ENCODE results near the gene PCDHGC5.

Gene PCDHGC5
- long read RNA-seq: 0 reads

DNA sequence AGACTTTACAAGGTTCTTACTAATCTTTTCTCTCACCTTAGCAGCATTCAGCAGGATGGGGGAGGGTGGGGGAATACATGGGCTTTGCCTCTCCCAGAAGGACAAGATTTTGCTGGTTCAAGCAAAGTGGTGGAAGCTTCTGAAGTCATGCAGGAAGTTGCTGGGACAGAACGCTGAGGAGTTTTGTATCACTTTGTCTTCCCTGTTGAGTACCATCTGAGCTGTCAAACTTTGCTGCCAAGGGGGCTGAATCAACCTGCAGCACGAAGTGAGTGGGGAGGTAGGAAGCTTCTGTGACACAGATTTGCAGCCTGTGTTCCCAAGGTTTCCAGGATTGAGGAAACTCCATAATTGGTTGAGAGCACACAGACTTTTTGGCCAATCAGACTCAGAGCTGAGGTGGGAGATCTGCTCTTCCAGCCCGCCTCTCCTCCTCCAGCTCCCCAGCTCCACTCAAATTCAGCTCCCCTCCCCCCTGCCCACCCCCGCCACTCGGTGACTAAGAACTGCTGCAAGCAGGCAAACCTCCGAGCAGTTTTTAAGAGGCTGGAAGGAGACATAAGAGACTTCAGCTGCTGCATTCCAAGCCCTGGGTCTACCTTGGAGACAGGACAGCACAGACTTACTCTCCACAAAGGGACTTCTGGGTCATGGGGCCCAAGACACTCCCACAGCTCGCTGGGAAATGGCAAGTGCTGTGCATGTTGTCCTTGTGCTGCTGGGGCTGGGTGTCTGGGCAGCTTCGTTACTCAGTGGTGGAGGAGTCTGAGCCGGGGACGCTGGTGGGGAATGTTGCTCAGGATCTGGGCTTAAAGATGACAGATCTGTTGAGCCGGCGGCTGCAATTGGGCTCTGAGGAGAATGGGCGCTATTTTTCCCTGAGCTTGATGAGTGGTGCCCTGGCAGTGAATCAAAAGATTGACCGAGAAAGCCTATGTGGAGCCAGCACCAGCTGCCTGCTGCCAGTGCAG lies at the start of gene PCDHGC5:
TSS of gene PCDHGC5 (plus strand) at position 491 of the 971 bp plus-strand sequence. CDS start at position 651, 160 bp downstream.
- no peak within 1 kb of the TSS for H3K4me3 ChIP-seq (replicated peaks; ENCODE audit: insufficient read depth, low read length)
- H3K27ac ChIP-seq (replicated peaks): no peak within 1 kb of the TSS
- no peak for DNase-seq (ENCODE audit: low read depth in 1 of 2, low spot score in 1 of 2)
- TF ChIP-seq POLR2AphosphoS5 (IDR thresholded peaks at IDR 0.05; ENCODE audit: low read depth): no peak
- TF ChIP-seq SPI1 (IDR thresholded peaks at IDR 0.05; ENCODE audit: borderline replicate concordance, low read depth): no peak
- TF ChIP-seq, protein P1, sequence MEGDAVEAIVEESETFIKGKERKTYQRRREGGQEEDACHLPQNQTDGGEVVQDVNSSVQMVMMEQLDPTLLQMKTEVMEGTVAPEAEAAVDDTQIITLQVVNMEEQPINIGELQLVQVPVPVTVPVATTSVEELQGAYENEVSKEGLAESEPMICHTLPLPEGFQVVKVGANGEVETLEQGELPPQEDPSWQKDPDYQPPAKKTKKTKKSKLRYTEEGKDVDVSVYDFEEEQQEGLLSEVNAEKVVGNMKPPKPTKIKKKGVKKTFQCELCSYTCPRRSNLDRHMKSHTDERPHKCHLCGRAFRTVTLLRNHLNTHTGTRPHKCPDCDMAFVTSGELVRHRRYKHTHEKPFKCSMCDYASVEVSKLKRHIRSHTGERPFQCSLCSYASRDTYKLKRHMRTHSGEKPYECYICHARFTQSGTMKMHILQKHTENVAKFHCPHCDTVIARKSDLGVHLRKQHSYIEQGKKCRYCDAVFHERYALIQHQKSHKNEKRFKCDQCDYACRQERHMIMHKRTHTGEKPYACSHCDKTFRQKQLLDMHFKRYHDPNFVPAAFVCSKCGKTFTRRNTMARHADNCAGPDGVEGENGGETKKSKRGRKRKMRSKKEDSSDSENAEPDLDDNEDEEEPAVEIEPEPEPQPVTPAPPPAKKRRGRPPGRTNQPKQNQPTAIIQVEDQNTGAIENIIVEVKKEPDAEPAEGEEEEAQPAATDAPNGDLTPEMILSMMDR (IDR thresholded peaks at IDR 0.05; ENCODE audit: insufficient read depth, low read length): no peak
- TF ChIP-seq GABPA (IDR thresholded peaks at IDR 0.05; ENCODE audit: low read depth): no peak
- TF ChIP-seq, protein P2, sequence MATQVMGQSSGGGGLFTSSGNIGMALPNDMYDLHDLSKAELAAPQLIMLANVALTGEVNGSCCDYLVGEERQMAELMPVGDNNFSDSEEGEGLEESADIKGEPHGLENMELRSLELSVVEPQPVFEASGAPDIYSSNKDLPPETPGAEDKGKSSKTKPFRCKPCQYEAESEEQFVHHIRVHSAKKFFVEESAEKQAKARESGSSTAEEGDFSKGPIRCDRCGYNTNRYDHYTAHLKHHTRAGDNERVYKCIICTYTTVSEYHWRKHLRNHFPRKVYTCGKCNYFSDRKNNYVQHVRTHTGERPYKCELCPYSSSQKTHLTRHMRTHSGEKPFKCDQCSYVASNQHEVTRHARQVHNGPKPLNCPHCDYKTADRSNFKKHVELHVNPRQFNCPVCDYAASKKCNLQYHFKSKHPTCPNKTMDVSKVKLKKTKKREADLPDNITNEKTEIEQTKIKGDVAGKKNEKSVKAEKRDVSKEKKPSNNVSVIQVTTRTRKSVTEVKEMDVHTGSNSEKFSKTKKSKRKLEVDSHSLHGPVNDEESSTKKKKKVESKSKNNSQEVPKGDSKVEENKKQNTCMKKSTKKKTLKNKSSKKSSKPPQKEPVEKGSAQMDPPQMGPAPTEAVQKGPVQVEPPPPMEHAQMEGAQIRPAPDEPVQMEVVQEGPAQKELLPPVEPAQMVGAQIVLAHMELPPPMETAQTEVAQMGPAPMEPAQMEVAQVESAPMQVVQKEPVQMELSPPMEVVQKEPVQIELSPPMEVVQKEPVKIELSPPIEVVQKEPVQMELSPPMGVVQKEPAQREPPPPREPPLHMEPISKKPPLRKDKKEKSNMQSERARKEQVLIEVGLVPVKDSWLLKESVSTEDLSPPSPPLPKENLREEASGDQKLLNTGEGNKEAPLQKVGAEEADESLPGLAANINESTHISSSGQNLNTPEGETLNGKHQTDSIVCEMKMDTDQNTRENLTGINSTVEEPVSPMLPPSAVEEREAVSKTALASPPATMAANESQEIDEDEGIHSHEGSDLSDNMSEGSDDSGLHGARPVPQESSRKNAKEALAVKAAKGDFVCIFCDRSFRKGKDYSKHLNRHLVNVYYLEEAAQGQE (IDR thresholded peaks at IDR 0.05; ENCODE audit: insufficient replicate concordance, low read depth): no peak
- H3K27me3 ChIP-seq (ENCODE audit: insufficient read depth, poor library complexity, severe bottlenecking): peaks cover 59% of the 10 kb centered on the region

DNA sequence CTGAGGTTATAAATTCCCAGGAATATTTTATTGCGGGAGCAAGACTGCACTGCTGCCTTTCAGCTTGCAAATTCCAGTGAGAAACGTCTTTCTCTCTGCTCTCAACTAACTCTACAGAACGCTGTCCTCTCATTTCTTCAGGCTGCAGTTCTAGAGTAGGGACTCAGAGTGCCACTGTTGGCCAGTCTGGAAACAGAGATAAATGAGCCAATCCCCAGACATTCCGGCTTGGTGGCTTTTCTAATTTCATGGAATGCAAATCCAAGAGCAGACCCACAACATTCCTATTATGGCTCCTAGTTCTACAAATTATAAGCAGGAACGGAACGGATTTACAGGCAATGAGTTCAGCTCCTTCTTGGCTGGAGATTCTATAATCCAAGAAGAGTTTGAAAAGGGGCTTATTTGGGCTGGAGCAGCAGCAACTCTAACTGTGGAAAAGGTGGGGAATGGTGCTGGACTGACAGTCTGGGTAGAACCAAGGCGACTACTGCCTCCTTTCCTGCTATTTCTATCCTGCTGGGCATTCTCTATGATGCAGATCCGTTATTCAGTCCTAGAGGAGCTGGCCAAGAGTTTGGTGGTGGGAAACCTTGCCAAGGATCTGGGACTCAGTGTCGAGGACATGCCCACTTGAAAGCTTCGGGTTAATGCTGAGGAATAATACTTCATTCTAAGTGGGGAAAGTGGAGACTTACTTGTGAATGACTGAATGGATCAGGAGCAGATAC lies 49.3 kb upstream of the PCDHGC5 start:
- TF ChIP-seq, protein P2 (IDR thresholded peaks at IDR 0.05; ENCODE audit: insufficient replicate concordance, low read depth): no peak
- TF ChIP-seq GABPA (IDR thresholded peaks at IDR 0.05; ENCODE audit: low read depth) (no peak), SPI1 (IDR thresholded peaks at IDR 0.05; ENCODE audit: borderline replicate concordance, low read depth) (no peak), POLR2AphosphoS5 (IDR thresholded peaks at IDR 0.05; ENCODE audit: low read depth) (no peak)
- TF ChIP-seq, protein P1 (IDR thresholded peaks at IDR 0.05; ENCODE audit: insufficient read depth, low read length): no peak
- no peak for DNase-seq (ENCODE audit: low read depth in 1 of 2, low spot score in 1 of 2)
- Histone ChIP-seq H3K27me3 (ENCODE audit: insufficient read depth, poor library complexity, severe bottlenecking) (no peaks in the 10 kb centered on the region), H3K4me3 (replicated peaks; ENCODE audit: insufficient read depth, low read length) (no peak overlapping the region), H3K27ac (replicated peaks) (no peak overlapping the region)

DNA sequence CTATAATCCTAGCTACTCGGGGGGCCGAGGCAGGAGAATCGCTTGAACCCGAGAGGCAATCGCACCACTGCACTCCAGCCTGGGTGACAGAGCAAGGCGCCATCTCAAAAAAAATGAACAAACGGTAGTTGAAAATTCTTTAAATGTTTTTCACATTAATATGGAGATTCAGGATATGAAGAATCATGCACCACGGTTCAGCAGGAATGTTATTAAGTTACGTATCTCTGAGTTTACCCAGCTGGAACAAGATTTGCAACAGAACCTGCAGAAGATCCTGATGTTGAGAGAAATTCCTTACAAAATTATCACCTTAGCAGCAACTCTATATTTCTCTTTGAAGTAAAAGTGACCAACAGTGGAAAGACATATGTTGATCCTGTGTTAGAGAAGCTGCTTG lies 48.5 kb upstream of the PCDHGC5 start:
- Histone ChIP-seq H3K27ac (replicated peaks) (no peak overlapping the region), H3K27me3 (ENCODE audit: insufficient read depth, poor library complexity, severe bottlenecking) (no peaks in the 10 kb centered on the region), H3K4me3 (replicated peaks; ENCODE audit: insufficient read depth, low read length) (no peak overlapping the region)
- DNase-seq (ENCODE audit: low read depth in 1 of 2, low spot score in 1 of 2): no peak
- no peak for TF ChIP-seq GABPA (IDR thresholded peaks at IDR 0.05; ENCODE audit: low read depth)
- TF ChIP-seq, protein P2 (IDR thresholded peaks at IDR 0.05; ENCODE audit: insufficient replicate concordance, low read depth): no peak
- TF ChIP-seq SPI1 (IDR thresholded peaks at IDR 0.05; ENCODE audit: borderline replicate concordance, low read depth): no peak
- TF ChIP-seq, protein P1 (IDR thresholded peaks at IDR 0.05; ENCODE audit: insufficient read depth, low read length): no peak
- no peak for TF ChIP-seq POLR2AphosphoS5 (IDR thresholded peaks at IDR 0.05; ENCODE audit: low read depth)

Measured in HL-60 (cell line).